NOMO-1 treated with dmso at 0.1 percent for 144 hours (cell line): ENCODE results near the gene EDN1.

Source experiments
- DNase-seq: peaks from one replicate; lab custom pipeline; 2025; ENCODE audit not compliant: unreplicated experiment; lab: John Stamatoyannopoulos, UW

The EDN1 gene

GRCh38 chr6:12344961-12345693 is 55.0 kb downstream of the EDN1 start:
- no peak for DNase-seq

- no peak for DNase-seq
Measured at GRCh38 chr6:12345694-12346058, 55.5 kb downstream of the EDN1 start.
